Ishikawa (cell line): ENCODE data around the gene MMAA.

Experiments used
- CEBPB ChIP-seq: IDR thresholded peaks from 2 replicates; pipeline ENCODE4 v1.6.1; 2012
- CREB1 ChIP-seq: IDR thresholded peaks from 2 replicates; pipeline ENCODE4 v1.6.1; 2012; ENCODE audit warnings: low read depth
- EGR1 ChIP-seq: IDR thresholded peaks from 2 replicates; pipeline ENCODE4 v1.6.1; 2012
- EP300 ChIP-seq: IDR thresholded peaks from 2 replicates; pipeline ENCODE4 v1.6.1; 2012; ENCODE audit warnings: borderline replicate concordance
- FOXM1 ChIP-seq: IDR thresholded peaks from 2 replicates; pipeline ENCODE4 v1.6.1; 2012; ENCODE audit warnings: low read depth, borderline replicate concordance
- MAX ChIP-seq: IDR thresholded peaks from 2 replicates; pipeline ENCODE4 v1.6.1; 2012
- NFIC ChIP-seq: IDR thresholded peaks from 2 replicates; pipeline ENCODE4 v1.6.1; 2012
- RAD21 ChIP-seq: IDR thresholded peaks from 2 replicates; pipeline ENCODE4 v1.6.1; 2012; ENCODE audit warnings: low read depth
- TAF1 ChIP-seq: IDR thresholded peaks from 2 replicates; pipeline ENCODE4 v1.6.1; 2012; ENCODE audit warnings: low read depth, mild to moderate bottlenecking
- TCF12 ChIP-seq: IDR thresholded peaks from 2 replicates; pipeline ENCODE4 v1.6.1; 2012; ENCODE audit warnings: low read depth
- TEAD4 ChIP-seq: IDR thresholded peaks from 2 replicates; pipeline ENCODE4 v1.6.1; 2012
- YY1 ChIP-seq: IDR thresholded peaks from 2 replicates; pipeline ENCODE4 v1.6.1; 2012; ENCODE audit warnings: low read depth
- ZBTB7A ChIP-seq: IDR thresholded peaks from 2 replicates; pipeline ENCODE4 v1.6.1; 2012; ENCODE audit warnings: low read depth
- TF ChIP-seq, protein P1 (sequence below): IDR thresholded peaks from 2 replicates; pipeline ENCODE4 v1.6.1; 2012; ENCODE audit warnings: low read depth, mild to moderate bottlenecking
- TF ChIP-seq, protein P2 (sequence below): IDR thresholded peaks from 2 replicates; pipeline ENCODE4 v1.6.1; 2012

Gene MMAA

GRCh38 chr4:145613566-145614232, 5.5 kb upstream of the MMAA start:
- no peak for TF ChIP-seq CREB1
- TF ChIP-seq EGR1 = no peak
- TF ChIP-seq CEBPB = no peak
- TF ChIP-seq TAF1 = no peak
- no peak for TF ChIP-seq FOXM1
- no peak for TF ChIP-seq RAD21
- TF ChIP-seq, protein P1, sequence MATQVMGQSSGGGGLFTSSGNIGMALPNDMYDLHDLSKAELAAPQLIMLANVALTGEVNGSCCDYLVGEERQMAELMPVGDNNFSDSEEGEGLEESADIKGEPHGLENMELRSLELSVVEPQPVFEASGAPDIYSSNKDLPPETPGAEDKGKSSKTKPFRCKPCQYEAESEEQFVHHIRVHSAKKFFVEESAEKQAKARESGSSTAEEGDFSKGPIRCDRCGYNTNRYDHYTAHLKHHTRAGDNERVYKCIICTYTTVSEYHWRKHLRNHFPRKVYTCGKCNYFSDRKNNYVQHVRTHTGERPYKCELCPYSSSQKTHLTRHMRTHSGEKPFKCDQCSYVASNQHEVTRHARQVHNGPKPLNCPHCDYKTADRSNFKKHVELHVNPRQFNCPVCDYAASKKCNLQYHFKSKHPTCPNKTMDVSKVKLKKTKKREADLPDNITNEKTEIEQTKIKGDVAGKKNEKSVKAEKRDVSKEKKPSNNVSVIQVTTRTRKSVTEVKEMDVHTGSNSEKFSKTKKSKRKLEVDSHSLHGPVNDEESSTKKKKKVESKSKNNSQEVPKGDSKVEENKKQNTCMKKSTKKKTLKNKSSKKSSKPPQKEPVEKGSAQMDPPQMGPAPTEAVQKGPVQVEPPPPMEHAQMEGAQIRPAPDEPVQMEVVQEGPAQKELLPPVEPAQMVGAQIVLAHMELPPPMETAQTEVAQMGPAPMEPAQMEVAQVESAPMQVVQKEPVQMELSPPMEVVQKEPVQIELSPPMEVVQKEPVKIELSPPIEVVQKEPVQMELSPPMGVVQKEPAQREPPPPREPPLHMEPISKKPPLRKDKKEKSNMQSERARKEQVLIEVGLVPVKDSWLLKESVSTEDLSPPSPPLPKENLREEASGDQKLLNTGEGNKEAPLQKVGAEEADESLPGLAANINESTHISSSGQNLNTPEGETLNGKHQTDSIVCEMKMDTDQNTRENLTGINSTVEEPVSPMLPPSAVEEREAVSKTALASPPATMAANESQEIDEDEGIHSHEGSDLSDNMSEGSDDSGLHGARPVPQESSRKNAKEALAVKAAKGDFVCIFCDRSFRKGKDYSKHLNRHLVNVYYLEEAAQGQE = no peak
- TF ChIP-seq, protein P2, sequence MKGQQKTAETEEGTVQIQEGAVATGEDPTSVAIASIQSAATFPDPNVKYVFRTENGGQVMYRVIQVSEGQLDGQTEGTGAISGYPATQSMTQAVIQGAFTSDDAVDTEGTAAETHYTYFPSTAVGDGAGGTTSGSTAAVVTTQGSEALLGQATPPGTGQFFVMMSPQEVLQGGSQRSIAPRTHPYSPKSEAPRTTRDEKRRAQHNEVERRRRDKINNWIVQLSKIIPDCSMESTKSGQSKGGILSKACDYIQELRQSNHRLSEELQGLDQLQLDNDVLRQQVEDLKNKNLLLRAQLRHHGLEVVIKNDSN = no peak
- TF ChIP-seq TEAD4 = no peak
- no peak for TF ChIP-seq ZBTB7A
- no peak for TF ChIP-seq MAX
- TF ChIP-seq YY1 = no peak
- TF ChIP-seq NFIC = no peak
- no peak for TF ChIP-seq EP300
- no peak for TF ChIP-seq TCF12

DNA sequence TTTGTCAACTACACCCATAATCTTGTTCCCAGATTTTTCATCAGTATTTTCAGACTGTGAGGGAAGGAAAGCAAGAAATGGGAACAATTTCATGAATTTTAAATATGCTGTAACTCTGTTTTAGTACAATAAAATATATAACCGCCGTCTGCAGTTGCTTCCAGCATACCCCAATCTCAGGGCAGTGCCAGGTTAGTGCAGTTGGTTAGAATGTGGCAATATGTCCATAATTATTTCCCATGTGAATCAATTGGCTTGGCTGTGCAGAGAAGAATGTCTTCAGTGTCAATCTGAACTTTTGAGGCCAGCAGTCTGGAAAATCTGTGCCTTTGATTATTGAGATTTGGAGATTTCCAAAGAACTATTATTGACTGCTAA, 5.0 kb upstream of the MMAA start:
- TF ChIP-seq YY1 = no peak
- no peak for TF ChIP-seq NFIC
- TF ChIP-seq EGR1 = no peak
- no peak for TF ChIP-seq RAD21
- TF ChIP-seq, protein P1 = no peak
- no peak for TF ChIP-seq ZBTB7A
- TF ChIP-seq, protein P2 = no peak
- TF ChIP-seq TEAD4 = no peak
- TF ChIP-seq EP300 = no peak

- TF ChIP-seq, protein P1 = no peak
- TF ChIP-seq, protein P2 = no peak
- no peak for TF ChIP-seq FOXM1
- no peak for TF ChIP-seq TCF12
- TF ChIP-seq MAX = no peak
These were observed 814 bp upstream of the MMAA start for GRCh38 chr4:145618210-145618931.

DNA sequence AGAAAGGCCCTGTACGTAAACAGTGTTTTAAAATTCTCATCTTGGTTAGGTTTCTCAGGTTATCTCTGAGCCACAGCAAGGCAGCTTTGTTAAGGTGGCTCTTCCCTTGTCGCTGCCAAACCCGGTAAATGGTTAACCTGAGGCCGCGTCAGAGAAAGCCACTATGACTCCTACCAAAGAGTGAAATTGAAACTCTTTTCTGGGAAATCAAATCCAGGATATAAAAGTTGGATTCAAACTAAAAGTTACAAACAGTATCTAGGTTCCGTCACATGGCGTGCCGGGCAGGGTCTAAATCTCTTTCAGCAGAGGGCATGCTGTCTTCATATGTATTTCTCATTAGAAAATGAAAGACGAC, 433 bp downstream of the MMAA start:
- TF ChIP-seq FOXM1 = no peak
- TF ChIP-seq EP300 = no peak
- TF ChIP-seq, protein P2 = peak; percentile 22; the same call in 1 of the 2 replicates
